B cell (primary cell): ENCODE data around the gene MSLN. TPM values are rescaled to one million over a fixed set of nuclear protein-coding genes. Genes with fewer than 3 reads are reported as not detected.

Source experiments
- ATAC-seq: fragments of 200-7000 bp; cut with Tn5 transposase; one replicate; pipeline ENCODE4 v1.10.0; 2021; ENCODE audit warnings: low read depth, mild to moderate bottlenecking, moderate number of reproducible peaks, moderate library complexity
- CTCF ChIA-PET: fragments of 350-600 bp; sonication (Branson Sonifier 250); formaldehyde crosslinking; loops from one replicate; lab custom pipeline; 2021; ENCODE audit warnings: antibody characterized with exemption, inconsistent platforms; lab: Charles Lee
- POLR2A ChIA-PET: fragments of 350-600 bp; sonication (Branson Sonifier 250); formaldehyde crosslinking; loops from one replicate; lab custom pipeline; 2021; ENCODE audit warnings: antibody characterized with exemption; lab: Charles Lee
- DNase-seq: peaks from one replicate; pipeline ENCODE4 v3.0.0; 2013
- H2AFZ ChIP-seq: 2 replicates; pipeline ENCODE4 v1.6.1; 2012; ENCODE audit warnings: mild to moderate bottlenecking, low read depth, low read length; ENCODE audit not compliant: insufficient read depth, poor library complexity, severe bottlenecking
- H3K27ac ChIP-seq, 2 donors: 1 replicate in 1 of 2; 2 replicates in 1 of 2; pipeline ENCODE4 v1.5.1; 2012 to 2013; ENCODE audit warnings: low read length in 2 of 2, mild to moderate bottlenecking in 2 of 2, moderate library complexity in 1 of 2
- H3K27me3 ChIP-seq, 4 experiments: fragments of 200-600 bp in 1 of 4; sonication (generic) in 1 of 4; replicated peaks in 1 of 4; 1 replicate in 2 of 4; 2 replicates in 2 of 4; pipeline versions ENCODE4 v1.6.1 to v1.7.0; 2013 to 2016; ENCODE audit warnings: low read length in 3 of 4, mild to moderate bottlenecking in 2 of 4, mixed read lengths in 1 of 4, moderate library complexity in 1 of 4; ENCODE audit not compliant: insufficient read depth in 4 of 4, control insufficient read depth in 3 of 4; ENCODE audit errors: control extremely low read depth in 1 of 4
- H3K36me3 ChIP-seq, 2 experiments: replicated peaks in 1 of 2; 1 replicate in 1 of 2; 2 replicates in 1 of 2; pipeline versions ENCODE4 v1.6.1 to v1.7.1; 2013; ENCODE audit warnings: low read length in 1 of 2; ENCODE audit not compliant: insufficient read depth in 2 of 2, control insufficient read depth in 1 of 2; ENCODE audit errors: control extremely low read depth in 1 of 2, extremely low read depth in 1 of 2
- H3K4me1 ChIP-seq, 2 donors: fragments of 200-600 bp in 1 of 2; sonication (generic) in 1 of 2; 1 replicate in 1 of 2; 2 replicates in 1 of 2; pipeline versions ENCODE4 v1.5.1 to v1.6.1; 2013 to 2017; ENCODE audit warnings: low read length in 2 of 2; ENCODE audit not compliant: control insufficient read depth in 2 of 2, insufficient read depth in 2 of 2
- H3K4me2 ChIP-seq: replicated peaks from 2 replicates; pipeline ENCODE3; 2012; ENCODE audit warnings: mild to moderate bottlenecking, low read depth, low read length; ENCODE audit not compliant: poor library complexity, severe bottlenecking
- H3K4me3 ChIP-seq, 5 experiments: fragments of 200-600 bp in 1 of 5; sonication (generic) in 1 of 5; 1 replicate in 3 of 5; 2 replicates in 2 of 5; pipeline versions ENCODE4 v1.5.1 to v1.7.0; 2011 to 2016; ENCODE audit warnings: low read length in 4 of 5, mild to moderate bottlenecking in 4 of 5, low read depth in 2 of 5, control low read depth in 1 of 5, moderate library complexity in 1 of 5; ENCODE audit not compliant: insufficient read depth in 1 of 5; ENCODE audit errors: control extremely low read depth in 1 of 5, extremely low read depth in 1 of 5
- H3K79me2 ChIP-seq: fragments of 200-600 bp; sonication (generic); one replicate; pipeline ENCODE4 v1.6.0; 2016; ENCODE audit warnings: low read length; ENCODE audit not compliant: control insufficient read depth, insufficient read depth
- H3K9ac ChIP-seq: fragments of 200-600 bp; sonication (generic); 2 replicates; pipeline ENCODE4 v1.6.1; 2017; ENCODE audit warnings: mild to moderate bottlenecking, low read length, moderate library complexity
- H3K9me3 ChIP-seq, 3 donors: one replicate each; pipeline versions ENCODE4 v1.6.1 to v1.7.1; 2013; ENCODE audit warnings: low read length in 2 of 3; ENCODE audit not compliant: control insufficient read depth in 2 of 3, insufficient read depth in 1 of 3; ENCODE audit errors: control extremely low read depth in 1 of 3
- H4K20me1 ChIP-seq: 2 replicates; pipeline ENCODE4 v1.6.0; 2012; ENCODE audit warnings: mild to moderate bottlenecking, low read length; ENCODE audit not compliant: insufficient read depth, control insufficient read depth, poor library complexity, severe bottlenecking
- H3K27ac Mint-ChIP-seq: one replicate; pipeline ENCODE4 v1.8.0; 2021; ENCODE audit warnings: mixed read lengths
- H3K27me3 Mint-ChIP-seq: one replicate; pipeline ENCODE4 v1.8.0; 2021; ENCODE audit warnings: mixed read lengths
- H3K4me1 Mint-ChIP-seq: one replicate; pipeline ENCODE4 v1.8.0; 2021; ENCODE audit warnings: mixed read lengths
- H3K4me3 Mint-ChIP-seq: one replicate; pipeline ENCODE4 v1.8.0; 2021; ENCODE audit warnings: mixed read lengths
- H3K9me3 Mint-ChIP-seq: one replicate; pipeline ENCODE4 v1.8.0; 2022; ENCODE audit warnings: mixed read lengths; ENCODE audit not compliant: insufficient read depth
- EZH2 ChIP-seq: IDR thresholded peaks from 2 replicates; pipeline ENCODE4 v1.6.1; 2012; ENCODE audit warnings: borderline replicate concordance, low read depth, mild to moderate bottlenecking, moderate library complexity, low read length; ENCODE audit not compliant: insufficient read depth, poor library complexity, severe bottlenecking
- WGBS: methylation state at CpG from one replicate; pipeline ENCODE4 v1.1.5; 2013; ENCODE audit warnings: missing lambda C conversion rate; ENCODE audit not compliant: insufficient coverage; 5-methylcytosine and 5-hydroxymethylcytosine counted together
- intact Hi-C: fragments of 100-400 bp; cut with micrococcal nuclease; formaldehyde crosslinking; loops from one replicate; pipeline ENCODE4 v1.10.0; 2022
- polyA plus RNA-seq: library from polyadenylated mRNA; depleted of rRNA; stranded (reverse); fragments of >200 nt; gene quantifications from 2 replicates; pipeline ENCODE4 v1.2.3, GENCODE V29; 2012
- total RNA-seq, 2 donors: library from RNA; stranded (reverse); fragments of 120-200 nt in 1 of 2; gene quantifications; 1 replicate in 1 of 2; 2 replicates in 1 of 2; pipeline versions ENCODE4 v1.2.3 to v1.2.4, GENCODE V29; 2013 to 2022
- TF ChIP-seq, protein P1 (sequence below): fragments of 200-600 bp; IDR thresholded peaks from one replicate; pipeline ENCODE4 v1.8.0; 2022; ENCODE audit warnings: antibody characterized with exemption, mild to moderate bottlenecking

MSLN gene
- total and polyA plus RNA-seq, 2 donors (not counting 1 experiment from before 2014, with no cell fraction given): not detected

DNA sequence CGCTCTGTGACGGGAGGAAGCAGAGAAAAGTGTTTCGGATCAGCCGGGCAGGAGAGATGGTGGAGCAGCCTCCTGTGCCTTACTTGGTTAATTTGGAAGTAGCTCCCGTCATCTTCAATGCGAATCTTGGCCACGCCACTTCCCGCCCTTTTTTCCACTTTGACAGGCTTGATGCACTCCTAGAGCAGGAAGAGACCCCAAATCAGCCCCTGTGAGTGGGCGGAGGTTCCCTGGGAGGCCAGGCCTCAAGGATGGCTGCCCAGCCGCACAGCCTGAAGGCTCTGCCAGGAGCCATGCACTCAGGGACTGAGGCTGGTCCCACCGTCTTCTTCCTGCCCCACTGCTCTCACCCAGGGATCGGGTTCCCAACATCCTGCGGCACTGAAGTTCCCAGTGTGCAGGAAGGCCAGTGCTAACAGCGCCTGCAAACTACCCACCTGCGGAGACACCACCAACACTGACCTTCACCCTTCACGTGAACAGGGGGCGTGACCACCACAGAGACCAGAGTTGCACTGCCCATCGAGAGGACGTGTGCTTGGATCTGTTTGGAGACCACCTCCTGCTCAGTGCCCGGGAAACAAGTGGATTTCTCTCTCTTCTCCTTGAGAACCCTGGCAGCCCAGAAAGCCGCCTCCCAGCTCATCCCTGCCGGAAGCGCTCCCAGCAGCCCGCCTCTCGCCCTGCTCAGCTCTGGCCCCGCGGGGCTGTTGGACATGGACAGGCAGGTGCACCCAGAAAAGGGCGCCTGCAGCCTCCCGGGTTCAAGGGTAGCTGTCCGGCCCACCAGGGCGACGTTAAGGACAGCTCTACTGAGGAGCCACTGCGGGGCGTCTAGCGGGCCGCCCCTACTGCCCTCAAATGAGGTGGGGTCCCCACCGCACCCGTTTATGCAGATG lies 20.7 kb upstream of the MSLN start:
- DNase-seq (peak; percentile 24), ATAC-seq (no peak)
- H3K9ac ChIP-seq: peak overlapping the region; percentile 97
- peaks cover 16% of the 10 kb centered on the region for H3K79me2 ChIP-seq
- H3K27me3 ChIP-seq: no peaks in the 10 kb centered on the region
- ChIA-PET POLR2A (interaction anchor here (0.6 to 2.0 kb wide), 3 partner anchors 12 to 24 kb away, joined by 4 to 11 read pairs (median 9); no protein-coding TSS in a partner anchor), CTCF (interaction anchor here (1.0 to 5.9 kb wide), 7 partner anchors 8 to 46 kb away, joined by 3 to 31 read pairs (median 6); partner anchors contain the start of genes ANTKMT and METRN)
- peaks cover 18% of the 10 kb centered on the region for H3K4me1 Mint-ChIP-seq
- intact Hi-C loops: loop anchor here (2.0 kb wide), 1 partner anchor 55 kb away; the partner anchor contains the start of gene JMJD8
- H4K20me1 ChIP-seq: peaks cover 9% of the 10 kb centered on the region
- WGBS: 55% methylated on average over 38 of the region's 38 CpGs
- peak overlapping the region; percentile 59 for H3K27ac Mint-ChIP-seq
- TF ChIP-seq, protein P1, sequence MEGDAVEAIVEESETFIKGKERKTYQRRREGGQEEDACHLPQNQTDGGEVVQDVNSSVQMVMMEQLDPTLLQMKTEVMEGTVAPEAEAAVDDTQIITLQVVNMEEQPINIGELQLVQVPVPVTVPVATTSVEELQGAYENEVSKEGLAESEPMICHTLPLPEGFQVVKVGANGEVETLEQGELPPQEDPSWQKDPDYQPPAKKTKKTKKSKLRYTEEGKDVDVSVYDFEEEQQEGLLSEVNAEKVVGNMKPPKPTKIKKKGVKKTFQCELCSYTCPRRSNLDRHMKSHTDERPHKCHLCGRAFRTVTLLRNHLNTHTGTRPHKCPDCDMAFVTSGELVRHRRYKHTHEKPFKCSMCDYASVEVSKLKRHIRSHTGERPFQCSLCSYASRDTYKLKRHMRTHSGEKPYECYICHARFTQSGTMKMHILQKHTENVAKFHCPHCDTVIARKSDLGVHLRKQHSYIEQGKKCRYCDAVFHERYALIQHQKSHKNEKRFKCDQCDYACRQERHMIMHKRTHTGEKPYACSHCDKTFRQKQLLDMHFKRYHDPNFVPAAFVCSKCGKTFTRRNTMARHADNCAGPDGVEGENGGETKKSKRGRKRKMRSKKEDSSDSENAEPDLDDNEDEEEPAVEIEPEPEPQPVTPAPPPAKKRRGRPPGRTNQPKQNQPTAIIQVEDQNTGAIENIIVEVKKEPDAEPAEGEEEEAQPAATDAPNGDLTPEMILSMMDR: no peak
- TF ChIP-seq EZH2: no peak
- H3K4me3 Mint-ChIP-seq: peak overlapping the region; percentile 82
- peak overlapping the region; percentile 18 to 94 (median 81) for H3K4me3 ChIP-seq
- peak overlapping the region; percentile 86 to 94 for H3K27ac ChIP-seq
- H3K4me1 ChIP-seq: peaks cover 20 to 36% of the 10 kb centered on the region in 2 donors
- H2AFZ ChIP-seq: peak overlapping the region; percentile 90
- H3K36me3 ChIP-seq: peaks cover 0 to 22% of the 10 kb centered on the region in 2 experiments
- no peaks in the 10 kb centered on the region for H3K9me3 ChIP-seq
- H3K4me2 ChIP-seq: peak overlapping the region; percentile 99
- H3K27me3 Mint-ChIP-seq: no peaks in the 10 kb centered on the region
- no peaks in the 10 kb centered on the region for H3K9me3 Mint-ChIP-seq
